GM23248 (cell line): Measurements from ENCODE around the gene SERPINB3.

Experiments used
- EZH2 ChIP-seq: fragments of 200-600 bp; sonication (generic); IDR thresholded peaks from 2 replicates; pipeline ENCODE4 v1.6.1; 2018; ENCODE audit warnings: antibody characterized with exemption, mild to moderate bottlenecking; ENCODE audit not compliant: insufficient read depth, poor library complexity, severe bottlenecking
- EZH2phosphoT487 ChIP-seq: fragments of 200-600 bp; sonication (generic); IDR thresholded peaks from 2 replicates; pipeline ENCODE4 v1.6.1; 2018; ENCODE audit warnings: antibody characterized with exemption, moderate library complexity, mild to moderate bottlenecking, low read depth; ENCODE audit not compliant: insufficient read depth

- TF ChIP-seq EZH2, result no peak
- no peak for TF ChIP-seq EZH2phosphoT487
Measured at GRCh38 chr18:63627819-63628218, 33.9 kb downstream of the SERPINB3 start.
